VCaP (cell line): Measurements from ENCODE around the gene IQCE.

Source experiments
- H3K27ac ChIP-seq: fragments of 450-650 bp; 2 replicates; pipeline ENCODE4 v1.5.1; 2017
- CTCF ChIP-seq: fragments of 450-650 bp; conservative IDR thresholded peaks from 2 replicates; pipeline ENCODE4 v1.5.1; 2017; ENCODE audit warnings: mild to moderate bottlenecking, moderate library complexity

Gene IQCE

GRCh38 chr7:2573761-2574160, 15.0 kb downstream of the IQCE start:
- TF ChIP-seq CTCF = no peak

GRCh38 chr7:2575046-2575732, 16.4 kb downstream of the IQCE start:
- no peak overlapping the region for H3K27ac ChIP-seq
- no peak for TF ChIP-seq CTCF

More at GRCh38 chr7:2573761-2574160, 15.0 kb downstream of the IQCE start:
- H3K27ac ChIP-seq = no peak overlapping the region

GRCh38 chr7:2575733-2576340, 17.1 kb downstream of the IQCE start:
- no peak for TF ChIP-seq CTCF

GRCh38 chr7:2576742-2577491, 18.1 kb downstream of the IQCE start:
- H3K27ac ChIP-seq = no peak overlapping the region
- TF ChIP-seq CTCF = no peak

More at GRCh38 chr7:2575733-2576340, 17.1 kb downstream of the IQCE start:
- no peak overlapping the region for H3K27ac ChIP-seq

- TF ChIP-seq CTCF = no peak
- H3K27ac ChIP-seq = no peak overlapping the region
Observed at GRCh38 chr7:2577914-2578680, 19.3 kb downstream of the IQCE start.

- TF ChIP-seq CTCF = no peak
- no peak overlapping the region for H3K27ac ChIP-seq
Observed at GRCh38 chr7:2580636-2581035, 21.9 kb downstream of the IQCE start.
